HepG2 (cell line): ENCODE measurements around the gene FBF1. TPM values are rescaled to one million over a fixed set of nuclear protein-coding genes. Genes with fewer than 3 reads are reported as not detected.
A peak's percentile ranks its signal among the peaks of the same experiment; 100 is the strongest.

Experiments
- ESRRA ChIP-seq: sonication (generic); formaldehyde crosslinking; IDR thresholded peaks from 2 replicates; pipeline ENCODE4 v1.5.1; 2020; ENCODE audit warnings: mild to moderate bottlenecking, low read depth, missing genetic modification reagents
- FOXA3 ChIP-seq: IDR thresholded peaks from 2 replicates; pipeline ENCODE4 v1.6.1; 2016; ENCODE audit warnings: missing genetic modification reagents, missing compliant biosample characterization
- GABPA ChIP-seq, 2 experiments: IDR thresholded peaks; 2 replicates each; pipeline ENCODE4 v1.6.1; 2011 to 2016; ENCODE audit warnings: low read depth in 2 of 2, low read length in 1 of 2, missing biosample characterization in 1 of 2, missing genetic modification characterization in 1 of 2
- HOXA3 ChIP-seq: sonication (generic); formaldehyde crosslinking; IDR thresholded peaks from 2 replicates; pipeline ENCODE4 v1.5.0; 2020; ENCODE audit warnings: missing genetic modification reagents
- IRX3 ChIP-seq: sonication (generic); formaldehyde crosslinking; IDR thresholded peaks from 2 replicates; pipeline ENCODE4 v1.8.1; 2023; ENCODE audit warnings: mild to moderate bottlenecking, low read depth, missing genetic modification reagents, borderline replicate concordance
- KLF16 ChIP-seq, 2 experiments: sonication (generic) in 1 of 2; formaldehyde crosslinking in 1 of 2; IDR thresholded peaks; 2 replicates each; pipeline versions ENCODE4 v1.6.1 to v1.8.0; 2016 to 2023; ENCODE audit warnings: missing genetic modification reagents in 2 of 2, missing compliant biosample characterization in 1 of 2
- MEIS2 ChIP-seq: sonication (generic); formaldehyde crosslinking; IDR thresholded peaks from 2 replicates; pipeline ENCODE4 v1.9.0; 2021; ENCODE audit warnings: mild to moderate bottlenecking, missing genetic modification reagents
- NCOR1 ChIP-seq: fragments of 200-600 bp; sonication (generic); IDR thresholded peaks from 2 replicates; pipeline ENCODE4 v1.7.0; 2017; ENCODE audit warnings: antibody characterized with exemption, low read length, borderline replicate concordance
- NPAS2 ChIP-seq: sonication (generic); formaldehyde crosslinking; IDR thresholded peaks from 2 replicates; pipeline ENCODE4 v1.8.0; 2022; ENCODE audit warnings: mild to moderate bottlenecking, missing genetic modification reagents, borderline replicate concordance
- PAX8 ChIP-seq: sonication (generic); formaldehyde crosslinking; IDR thresholded peaks from 2 replicates; pipeline ENCODE4 v1.8.0; 2022; ENCODE audit warnings: mild to moderate bottlenecking, missing genetic modification reagents, borderline replicate concordance
- PCBP2 ChIP-seq: fragments of 200-400 bp; formaldehyde crosslinking; optimal IDR thresholded peaks from 2 replicates; pipeline ENCODE3; 2018; ENCODE audit warnings: low read length, low read depth; ENCODE audit not compliant: poor library complexity, severe bottlenecking
- STAG1 ChIP-seq: sonication (generic); formaldehyde crosslinking; IDR thresholded peaks from 2 replicates; pipeline ENCODE4 v1.4.0; 2020; ENCODE audit warnings: missing genetic modification reagents
- ZFP36L2 ChIP-seq: sonication (generic); formaldehyde crosslinking; IDR thresholded peaks from 2 replicates; pipeline ENCODE4 v1.4.0; 2020; ENCODE audit warnings: missing genetic modification reagents
- ZMYM2 ChIP-seq: sonication (generic); formaldehyde crosslinking; IDR thresholded peaks from 2 replicates; pipeline ENCODE4 v1.8.0; 2022; ENCODE audit warnings: mild to moderate bottlenecking, missing genetic modification reagents
- ZNF737 ChIP-seq: sonication (generic); formaldehyde crosslinking; IDR thresholded peaks from 2 replicates; pipeline ENCODE4 v1.5.0; 2020; ENCODE audit warnings: missing genetic modification reagents, mild to moderate bottlenecking, borderline replicate concordance
- ZNF75D ChIP-seq: sonication (generic); formaldehyde crosslinking; IDR thresholded peaks from 2 replicates; pipeline ENCODE4 v1.8.1; 2023; ENCODE audit warnings: missing genetic modification reagents, mild to moderate bottlenecking, borderline replicate concordance
- ZNF772 ChIP-seq: sonication (generic); formaldehyde crosslinking; IDR thresholded peaks from 2 replicates; pipeline ENCODE4 v1.5.0; 2020; ENCODE audit warnings: mild to moderate bottlenecking, missing genetic modification reagents
- ZNF775 ChIP-seq: sonication (generic); formaldehyde crosslinking; IDR thresholded peaks from 2 replicates; pipeline ENCODE4 v1.4.0; 2020; ENCODE audit warnings: missing genetic modification reagents, mild to moderate bottlenecking, moderate library complexity, borderline replicate concordance
- ZNF879 ChIP-seq: sonication (generic); formaldehyde crosslinking; IDR thresholded peaks from 2 replicates; pipeline ENCODE4 v1.8.1; 2023; ENCODE audit warnings: missing genetic modification reagents
- polyA plus RNA-seq, 8 experiments: library from polyadenylated mRNA; depleted of rRNA in 3 of 8; stranded (reverse) in 7 of 8; unstranded in 1 of 8; fragments of >200 nt; fragmentation: Illumina TruSeq in 4 of 8; extraction: Trizol in 4 of 8; gene quantifications; 2 replicates each; pipeline versions ENCODE4 v1.2.1 to v1.2.3, GENCODE V29; 2011 to 2016; ENCODE audit warnings: low read depth in 4 of 8, missing spikeins in 1 of 8, mixed read lengths in 1 of 8; ENCODE audit not compliant: insufficient read depth in 1 of 8
- total RNA-seq, 5 experiments: library from RNA; depleted of rRNA; stranded (reverse); fragments of >200 nt; fragmentation: Illumina TruSeq; extraction: Trizol; gene quantifications; 2 replicates each; pipeline ENCODE4 v1.2.3, GENCODE V29; 2016; ENCODE audit warnings: low read depth in 1 of 5
- TF ChIP-seq, protein P1 (sequence below): sonication (generic); formaldehyde crosslinking; conservative IDR thresholded peaks from 2 replicates; pipeline ENCODE4 v1.4.0; 2020; ENCODE audit warnings: missing genetic modification reagents
- TF ChIP-seq, protein P2 (sequence below): sonication (generic); formaldehyde crosslinking; IDR thresholded peaks from 2 replicates; pipeline ENCODE4 v1.5.0; 2020; ENCODE audit warnings: missing genetic modification reagents, mild to moderate bottlenecking, borderline replicate concordance
- TF ChIP-seq, protein P3 (sequence below): sonication (generic); formaldehyde crosslinking; IDR thresholded peaks from 2 replicates; pipeline ENCODE4 v1.4.0; 2020; ENCODE audit warnings: missing genetic modification reagents
- TF ChIP-seq, protein P4 (sequence below): sonication (generic); formaldehyde crosslinking; IDR thresholded peaks from 2 replicates; pipeline ENCODE4 v1.8.0; 2022; ENCODE audit warnings: mild to moderate bottlenecking, missing genetic modification reagents, moderate library complexity

FBF1 gene
- total and polyA plus RNA-seq, 2 of the 13 experiments (the other 11 are each of a cell fraction or from before 2014, with no cell fraction given) = 2.4 to 8.1 TPM

DNA sequence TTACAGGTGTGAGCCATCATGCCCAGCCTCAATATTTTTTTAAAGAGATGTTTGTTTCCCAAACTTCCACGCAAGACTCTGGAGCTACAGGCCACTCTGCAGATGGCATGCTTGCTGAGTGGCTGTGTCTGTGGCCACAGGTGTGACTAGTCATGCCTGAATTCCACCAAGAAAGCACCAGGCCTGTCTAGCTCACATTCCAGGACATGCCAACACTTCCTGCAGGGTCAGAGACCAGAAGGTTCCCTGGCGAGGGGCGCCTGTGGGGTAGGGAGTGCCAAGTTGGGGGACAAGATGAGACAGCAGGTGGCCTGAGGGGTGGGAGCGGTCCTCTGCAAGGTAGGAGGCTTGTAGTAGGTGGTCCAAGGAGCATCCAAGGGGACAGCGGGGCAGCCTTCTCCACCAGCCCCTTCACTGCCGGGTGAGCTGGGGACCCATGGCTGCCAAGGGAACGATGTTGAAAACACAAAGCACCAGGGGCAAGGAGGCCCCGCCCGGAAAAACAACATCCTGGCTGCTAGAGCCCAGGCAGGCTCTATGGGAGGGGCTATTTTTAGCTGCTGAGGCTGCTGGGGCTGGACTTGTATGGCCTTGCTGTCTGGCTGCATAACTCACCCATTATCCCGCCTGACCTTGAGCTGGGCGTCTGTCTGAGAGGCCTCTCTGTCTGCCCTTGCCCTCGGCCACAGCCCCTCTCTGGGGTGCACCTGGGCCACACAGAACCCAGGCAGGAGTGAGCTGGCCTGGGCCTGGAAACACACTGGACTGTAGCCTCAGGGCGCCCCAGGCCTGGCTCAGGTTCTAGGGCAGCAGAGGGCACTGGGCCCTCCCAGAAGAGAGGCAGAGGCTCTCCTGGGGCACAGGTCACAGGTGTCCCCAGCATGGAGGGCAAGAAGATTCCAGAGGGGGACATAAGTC, 68.1 kb downstream of the FBF1 start (continued):
- TF ChIP-seq, protein P1, sequence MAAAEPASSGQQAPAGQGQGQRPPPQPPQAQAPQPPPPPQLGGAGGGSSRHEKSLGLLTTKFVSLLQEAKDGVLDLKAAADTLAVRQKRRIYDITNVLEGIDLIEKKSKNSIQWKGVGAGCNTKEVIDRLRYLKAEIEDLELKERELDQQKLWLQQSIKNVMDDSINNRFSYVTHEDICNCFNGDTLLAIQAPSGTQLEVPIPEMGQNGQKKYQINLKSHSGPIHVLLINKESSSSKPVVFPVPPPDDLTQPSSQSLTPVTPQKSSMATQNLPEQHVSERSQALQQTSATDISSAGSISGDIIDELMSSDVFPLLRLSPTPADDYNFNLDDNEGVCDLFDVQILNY = no peak
- TF ChIP-seq HOXA3 (CRISPR knock-in tag) (peak; percentile 95), STAG1 (CRISPR knock-in tag) (peak; percentile 45), NPAS2 (no peak), NCOR1 (peak; percentile 95), ZNF772 (peak; percentile 99), IRX3 (CRISPR knock-in tag) (no peak), FOXA3 (CRISPR knock-in tag) (peak; percentile 84), ZNF75D (CRISPR knock-in tag) (no peak), PCBP2 (no peak), ZNF737 (no peak), PAX8 (0 out of 2 replicates have a peak, but pooled peaks have one; percentile 27), MEIS2 (CRISPR knock-in tag) (peak; percentile 89; the same call in 1 of the 2 replicates), ZFP36L2 (0 out of 2 replicates have a peak, but pooled peaks have one; percentile 26), ZNF775 (CRISPR knock-in tag) (no peak), ESRRA (peak; percentile 99), KLF16 (CRISPR knock-in tag; IDR thresholded peaks at IDR 0.05) (peak; percentile 24 to 89; a peak in 2 of 4 replicates), GABPA (IDR thresholded peaks at IDR 0.05; ENCODE audit: low read depth, low read length) (no peak), GABPA (CRISPR knock-in tag; IDR thresholded peaks at IDR 0.05; ENCODE audit: low read depth) (peak; percentile 54; the same call in 1 of the 2 replicates), ZMYM2 (peak; percentile 74; the same call in 1 of the 2 replicates), ZNF879 (no peak; the same call in 1 of the 2 replicates)
- TF ChIP-seq, protein P2, sequence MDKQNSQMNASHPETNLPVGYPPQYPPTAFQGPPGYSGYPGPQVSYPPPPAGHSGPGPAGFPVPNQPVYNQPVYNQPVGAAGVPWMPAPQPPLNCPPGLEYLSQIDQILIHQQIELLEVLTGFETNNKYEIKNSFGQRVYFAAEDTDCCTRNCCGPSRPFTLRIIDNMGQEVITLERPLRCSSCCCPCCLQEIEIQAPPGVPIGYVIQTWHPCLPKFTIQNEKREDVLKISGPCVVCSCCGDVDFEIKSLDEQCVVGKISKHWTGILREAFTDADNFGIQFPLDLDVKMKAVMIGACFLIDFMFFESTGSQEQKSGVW (CRISPR knock-in tag) = no peak
- TF ChIP-seq, protein P3, sequence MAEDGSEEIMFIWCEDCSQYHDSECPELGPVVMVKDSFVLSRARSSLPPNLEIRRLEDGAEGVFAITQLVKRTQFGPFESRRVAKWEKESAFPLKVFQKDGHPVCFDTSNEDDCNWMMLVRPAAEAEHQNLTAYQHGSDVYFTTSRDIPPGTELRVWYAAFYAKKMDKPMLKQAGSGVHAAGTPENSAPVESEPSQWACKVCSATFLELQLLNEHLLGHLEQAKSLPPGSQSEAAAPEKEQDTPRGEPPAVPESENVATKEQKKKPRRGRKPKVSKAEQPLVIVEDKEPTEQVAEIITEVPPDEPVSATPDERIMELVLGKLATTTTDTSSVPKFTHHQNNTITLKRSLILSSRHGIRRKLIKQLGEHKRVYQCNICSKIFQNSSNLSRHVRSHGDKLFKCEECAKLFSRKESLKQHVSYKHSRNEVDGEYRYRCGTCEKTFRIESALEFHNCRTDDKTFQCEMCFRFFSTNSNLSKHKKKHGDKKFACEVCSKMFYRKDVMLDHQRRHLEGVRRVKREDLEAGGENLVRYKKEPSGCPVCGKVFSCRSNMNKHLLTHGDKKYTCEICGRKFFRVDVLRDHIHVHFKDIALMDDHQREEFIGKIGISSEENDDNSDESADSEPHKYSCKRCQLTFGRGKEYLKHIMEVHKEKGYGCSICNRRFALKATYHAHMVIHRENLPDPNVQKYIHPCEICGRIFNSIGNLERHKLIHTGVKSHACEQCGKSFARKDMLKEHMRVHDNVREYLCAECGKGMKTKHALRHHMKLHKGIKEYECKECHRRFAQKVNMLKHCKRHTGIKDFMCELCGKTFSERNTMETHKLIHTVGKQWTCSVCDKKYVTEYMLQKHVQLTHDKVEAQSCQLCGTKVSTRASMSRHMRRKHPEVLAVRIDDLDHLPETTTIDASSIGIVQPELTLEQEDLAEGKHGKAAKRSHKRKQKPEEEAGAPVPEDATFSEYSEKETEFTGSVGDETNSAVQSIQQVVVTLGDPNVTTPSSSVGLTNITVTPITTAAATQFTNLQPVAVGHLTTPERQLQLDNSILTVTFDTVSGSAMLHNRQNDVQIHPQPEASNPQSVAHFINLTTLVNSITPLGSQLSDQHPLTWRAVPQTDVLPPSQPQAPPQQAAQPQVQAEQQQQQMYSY (CRISPR knock-in tag) = peak; percentile 58; the same call in 1 of the 2 replicates
- TF ChIP-seq, protein P4, sequence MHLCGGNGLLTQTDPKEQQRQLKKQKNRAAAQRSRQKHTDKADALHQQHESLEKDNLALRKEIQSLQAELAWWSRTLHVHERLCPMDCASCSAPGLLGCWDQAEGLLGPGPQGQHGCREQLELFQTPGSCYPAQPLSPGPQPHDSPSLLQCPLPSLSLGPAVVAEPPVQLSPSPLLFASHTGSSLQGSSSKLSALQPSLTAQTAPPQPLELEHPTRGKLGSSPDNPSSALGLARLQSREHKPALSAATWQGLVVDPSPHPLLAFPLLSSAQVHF (CRISPR knock-in tag) = no peak
